D721Med (cell line): ENCODE measurements around the gene KCTD16.

ENCODE experiments used
- DNase-seq: peaks from one replicate; pipeline ENCODE4 v3.0.0; 2011; ENCODE audit warnings: low spot score; ENCODE audit not compliant: insufficient read length
- FAIRE-seq: peaks from 2 replicates; lab custom pipeline; 2011; peaks lifted over from hg19 to GRCh38; lab: Jason Lieb, UNC
- CTCF ChIP-seq: IDR thresholded peaks from 2 replicates; pipeline ENCODE4 v1.5.1; 2012; ENCODE audit warnings: mild to moderate bottlenecking, control low read depth; ENCODE audit not compliant: insufficient read depth; ENCODE audit errors: missing control alignments

KCTD16 gene

DNA sequence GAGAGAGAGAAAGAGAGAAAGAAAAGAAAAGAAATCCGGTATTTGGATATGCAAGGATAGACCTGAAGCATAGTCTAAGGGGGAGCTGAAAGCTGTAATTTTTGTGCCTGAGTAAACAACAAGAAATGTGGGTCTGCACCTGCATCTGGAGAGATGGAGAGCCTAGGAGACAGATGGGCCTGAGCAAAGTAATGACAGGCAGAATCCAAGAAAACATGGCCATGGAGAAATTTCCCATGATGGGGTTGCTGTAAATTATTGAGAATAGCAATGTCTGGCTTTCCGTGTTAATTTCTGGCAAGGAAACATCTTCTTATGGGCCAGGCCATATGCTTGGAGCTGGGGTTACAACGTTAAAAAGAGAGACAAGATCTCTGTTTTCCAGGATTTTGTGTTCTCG, 40.4 kb upstream of the KCTD16 start:
- TF ChIP-seq CTCF, result no peak
- DNase-seq (no peak), FAIRE-seq (no peak)

DNA sequence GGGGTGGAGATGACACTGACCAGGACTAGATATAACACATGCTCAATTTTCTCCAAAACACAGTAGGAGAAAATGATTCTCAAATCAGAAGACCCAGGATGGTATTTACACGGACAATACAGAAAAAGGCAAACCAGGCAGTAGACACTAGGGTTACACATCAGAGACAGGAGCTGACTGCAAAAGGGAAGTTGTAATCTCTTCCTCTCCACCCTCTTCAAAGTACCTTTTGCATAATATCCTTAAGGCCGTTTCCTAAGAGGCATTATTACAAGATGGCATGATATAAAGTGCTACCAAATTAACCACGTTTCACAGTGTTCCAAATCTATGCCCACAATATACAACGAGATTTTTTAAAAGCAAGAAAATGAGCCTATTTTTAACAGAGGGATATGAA, 39.4 kb upstream of the KCTD16 start:
- no peak for TF ChIP-seq CTCF
- FAIRE-seq (no peak), DNase-seq (no peak)

- peak; percentile 82 for FAIRE-seq
- DNase-seq, result no peak
- TF ChIP-seq CTCF, result no peak
These were observed 37.5 kb upstream of the KCTD16 start for GRCh38 chr5:144133050-144133633.

GRCh38 chr5:144134194-144134826, 36.4 kb upstream of the KCTD16 start:
- no peak for TF ChIP-seq CTCF
- peak; percentile 21 for FAIRE-seq
- no peak for DNase-seq

DNA sequence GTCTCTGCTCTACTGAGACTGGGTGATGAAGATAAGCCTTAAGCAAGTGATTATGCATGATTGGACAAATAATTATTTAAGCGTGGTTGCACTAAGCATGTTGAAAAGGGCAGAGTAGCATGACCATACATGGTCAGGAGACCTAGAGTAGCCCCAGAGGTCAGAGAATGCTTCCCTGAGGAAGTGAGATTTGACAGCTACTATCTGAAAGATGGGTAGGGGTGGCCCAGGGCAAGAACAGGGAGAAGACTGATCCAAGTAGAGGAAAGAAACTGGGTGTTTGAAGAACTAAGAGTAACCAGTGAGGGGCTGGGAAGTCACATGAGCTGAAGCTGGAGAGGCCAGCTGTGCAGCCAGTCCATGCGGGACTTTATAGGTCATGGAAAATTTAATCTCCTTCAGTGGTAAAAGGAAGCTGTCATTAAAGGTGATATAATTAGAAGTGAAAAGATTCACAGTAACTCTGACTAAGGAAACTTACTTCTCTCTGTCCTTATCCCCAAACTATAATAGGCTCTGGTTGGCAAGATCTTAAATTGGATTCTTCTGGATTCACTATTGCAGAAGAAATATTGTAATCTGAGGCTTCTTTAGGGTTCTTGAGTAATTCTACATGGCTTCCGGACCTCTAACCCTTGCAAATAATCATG, 35.4 kb upstream of the KCTD16 start:
- no peak for FAIRE-seq
- no peak for DNase-seq

GRCh38 chr5:144139586-144139985, 31.1 kb upstream of the KCTD16 start:
- no peak for FAIRE-seq
- DNase-seq, result no peak
- TF ChIP-seq CTCF, result no peak

More for the DNA sequence above, 35.4 kb upstream of the KCTD16 start:
- TF ChIP-seq CTCF, result no peak

DNA sequence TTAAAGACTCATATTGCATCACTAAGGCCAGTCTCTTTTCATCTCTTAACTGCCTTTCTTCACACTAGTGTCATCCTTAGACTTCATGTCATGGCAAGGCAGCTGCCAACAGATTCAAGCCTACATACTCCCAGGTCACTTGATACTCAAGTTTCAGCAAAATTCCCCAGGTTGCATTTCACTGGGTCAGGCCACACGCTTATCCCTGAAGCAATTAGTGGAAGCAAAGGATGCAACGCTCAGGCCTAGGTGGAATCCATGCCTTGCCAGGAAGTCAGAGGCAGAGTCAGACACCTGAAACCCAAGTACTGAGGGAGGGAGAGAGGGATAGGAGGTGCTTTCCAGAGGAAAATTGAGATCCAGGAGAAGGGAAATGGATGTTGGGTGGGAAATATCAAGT, 29.1 kb upstream of the KCTD16 start:
- FAIRE-seq (no peak), DNase-seq (no peak)
- no peak for TF ChIP-seq CTCF
